HepG2 (cell line): ENCODE results near the gene PARN. TPM values are rescaled to one million over a fixed set of nuclear protein-coding genes. Genes with fewer than 3 reads are reported as not detected.

Source experiments
- AKNA ChIP-seq: sonication (generic); formaldehyde crosslinking; IDR thresholded peaks from 2 replicates; pipeline ENCODE4 v1.4.0; 2020; ENCODE audit warnings: missing genetic modification reagents, borderline replicate concordance
- ARHGAP35 ChIP-seq: sonication (generic); formaldehyde crosslinking; IDR thresholded peaks from 2 replicates; pipeline ENCODE4 v1.9.0; 2022; ENCODE audit warnings: mild to moderate bottlenecking, inconsistent platforms, moderate library complexity, missing genetic modification reagents, borderline replicate concordance
- CEBPG ChIP-seq: IDR thresholded peaks from 2 replicates; pipeline ENCODE4 v1.6.1; 2016
- CREM ChIP-seq, 2 experiments: sonication (generic) in 1 of 2; formaldehyde crosslinking in 1 of 2; IDR thresholded peaks; 2 replicates each; pipeline versions ENCODE4 v1.4.0 to v1.6.1; 2016 to 2020; ENCODE audit warnings: antibody characterized with exemption in 1 of 2, mild to moderate bottlenecking in 1 of 2, missing genetic modification reagents in 1 of 2
- FOXA3 ChIP-seq: IDR thresholded peaks from 2 replicates; pipeline ENCODE4 v1.6.1; 2016; ENCODE audit warnings: missing genetic modification reagents, missing compliant biosample characterization
- GATAD2A ChIP-seq: IDR thresholded peaks from 2 replicates; pipeline ENCODE4 v1.6.1; 2016
- NCOA2 ChIP-seq: sonication (generic); formaldehyde crosslinking; IDR thresholded peaks from 2 replicates; pipeline ENCODE4 v1.8.0; 2022; ENCODE audit warnings: inconsistent platforms
- PATZ1 ChIP-seq: sonication (generic); formaldehyde crosslinking; IDR thresholded peaks from 2 replicates; pipeline ENCODE4 v1.4.0; 2020; ENCODE audit warnings: missing genetic modification reagents
- SALL1 ChIP-seq: sonication (generic); formaldehyde crosslinking; IDR thresholded peaks from 2 replicates; pipeline ENCODE4 v1.8.0; 2022; ENCODE audit warnings: mild to moderate bottlenecking, missing genetic modification reagents
- SAP130 ChIP-seq: IDR thresholded peaks from 2 replicates; pipeline ENCODE4 v1.6.1; 2016; ENCODE audit warnings: low read depth
- SKIL ChIP-seq: sonication (generic); formaldehyde crosslinking; IDR thresholded peaks from 2 replicates; pipeline ENCODE4 v1.8.0; 2022; ENCODE audit warnings: missing genetic modification reagents, mild to moderate bottlenecking, moderate library complexity, borderline replicate concordance
- SNAPC5 ChIP-seq: sonication (generic); formaldehyde crosslinking; IDR thresholded peaks from 2 replicates; pipeline ENCODE4 v1.8.1; 2023; ENCODE audit warnings: mild to moderate bottlenecking, missing genetic modification reagents, borderline replicate concordance
- SP2 ChIP-seq: sonication (generic); formaldehyde crosslinking; IDR thresholded peaks from 2 replicates; pipeline ENCODE4 v1.5.1; 2020; ENCODE audit warnings: mild to moderate bottlenecking, missing genetic modification reagents
- TARDBP ChIP-seq: sonication (generic); formaldehyde crosslinking; IDR thresholded peaks from 2 replicates; pipeline ENCODE4 v1.8.0; 2022; ENCODE audit warnings: mild to moderate bottlenecking, missing genetic modification reagents
- ZNF335 ChIP-seq: sonication (generic); formaldehyde crosslinking; IDR thresholded peaks from 2 replicates; pipeline ENCODE4 v1.4.0; 2020; ENCODE audit warnings: missing genetic modification reagents
- ZNF557 ChIP-seq: sonication (generic); formaldehyde crosslinking; IDR thresholded peaks from 2 replicates; pipeline ENCODE4 v1.4.0; 2020; ENCODE audit warnings: missing genetic modification reagents
- ZNF660 ChIP-seq: sonication (generic); formaldehyde crosslinking; IDR thresholded peaks from 2 replicates; pipeline ENCODE4 v1.5.1; 2020; ENCODE audit warnings: mild to moderate bottlenecking, low read depth, missing genetic modification reagents, borderline replicate concordance
- ZNF713 ChIP-seq: sonication (generic); formaldehyde crosslinking; IDR thresholded peaks from 2 replicates; pipeline ENCODE4 v1.4.0; 2020; ENCODE audit warnings: mild to moderate bottlenecking, missing genetic modification reagents
- ZNF766 ChIP-seq: sonication (generic); formaldehyde crosslinking; IDR thresholded peaks from 2 replicates; pipeline ENCODE4 v1.5.0; 2020; ENCODE audit warnings: missing genetic modification reagents, borderline replicate concordance
- ZNF780A ChIP-seq: sonication (generic); formaldehyde crosslinking; IDR thresholded peaks from 2 replicates; pipeline ENCODE4 v1.8.0; 2022; ENCODE audit warnings: mild to moderate bottlenecking, missing genetic modification reagents, moderate library complexity
- ZSCAN30 ChIP-seq: sonication (generic); formaldehyde crosslinking; IDR thresholded peaks from 2 replicates; pipeline ENCODE4 v1.5.0; 2020; ENCODE audit warnings: mild to moderate bottlenecking, missing genetic modification reagents
- polyA plus RNA-seq, 8 experiments: library from polyadenylated mRNA; depleted of rRNA in 3 of 8; stranded (reverse) in 7 of 8; unstranded in 1 of 8; fragments of >200 nt; fragmentation: Illumina TruSeq in 4 of 8; extraction: Trizol in 4 of 8; gene quantifications; 2 replicates each; pipeline versions ENCODE4 v1.2.1 to v1.2.3, GENCODE V29; 2011 to 2016; ENCODE audit warnings: low read depth in 4 of 8, missing spikeins in 1 of 8, mixed read lengths in 1 of 8; ENCODE audit not compliant: insufficient read depth in 1 of 8
- total RNA-seq, 5 experiments: library from RNA; depleted of rRNA; stranded (reverse); fragments of >200 nt; fragmentation: Illumina TruSeq; extraction: Trizol; gene quantifications; 2 replicates each; pipeline ENCODE4 v1.2.3, GENCODE V29; 2016; ENCODE audit warnings: low read depth in 1 of 5

PARN gene
- total and polyA plus RNA-seq, 2 of the 13 experiments (the other 11 are each of a cell fraction or from before 2014, with no cell fraction given) = 13.3 to 47.6 TPM

GRCh38 chr16:14510939-14511799, 118.9 kb downstream of the PARN start (continued):
- peak; percentile 99 for TF ChIP-seq SKIL (CRISPR knock-in tag)
- TF ChIP-seq SALL1 = peak; percentile 81; the same call in 1 of the 2 replicates
- TF ChIP-seq ZSCAN30 (CRISPR knock-in tag) = no peak
- no peak for TF ChIP-seq ZNF660 (CRISPR knock-in tag)
- peak; percentile 84; the same call in 1 of the 2 replicates for TF ChIP-seq ZNF335 (CRISPR knock-in tag)
- peak; percentile 99 for TF ChIP-seq GATAD2A
- TF ChIP-seq ZNF766 (CRISPR knock-in tag) = peak; percentile 49; the same call in 1 of the 2 replicates
- no peak for TF ChIP-seq SP2 (CRISPR knock-in tag)
- peak; percentile 99 for TF ChIP-seq NCOA2
- TF ChIP-seq TARDBP (CRISPR knock-in tag) = peak; percentile 96
- TF ChIP-seq CREM (IDR thresholded peaks at IDR 0.05) = peak; percentile 94
- TF ChIP-seq CREM (CRISPR knock-in tag; IDR thresholded peaks at IDR 0.05) = no peak
- TF ChIP-seq ZNF557 (CRISPR knock-in tag) = peak; percentile 94; the same call in 1 of the 2 replicates
- peak; percentile 91 for TF ChIP-seq SAP130 (CRISPR knock-in tag)
- TF ChIP-seq AKNA (CRISPR knock-in tag) = no peak; the same call in none of the 2 replicates
- TF ChIP-seq ARHGAP35 = no peak
- 0 out of 2 replicates have a peak, but pooled peaks have one; percentile 71 for TF ChIP-seq SNAPC5
- TF ChIP-seq ZNF780A = no peak
- TF ChIP-seq FOXA3 = peak; percentile 99
- peak; percentile 82; the same call in 1 of the 2 replicates for TF ChIP-seq ZNF713 (CRISPR knock-in tag)
- TF ChIP-seq CEBPG (CRISPR knock-in tag) = peak; percentile 88
- peak; percentile 84 for TF ChIP-seq PATZ1 (CRISPR knock-in tag)
